GM20000 (cell line): ENCODE data around the gene PTPRM.

Source experiments
- DNase-seq: peaks from one replicate; pipeline ENCODE4 v3.0.0; 2012; ENCODE audit warnings: low spot score
- TF ChIP-seq, protein P1 (sequence below): IDR thresholded peaks from 2 replicates; pipeline ENCODE4 v1.5.1; 2012; ENCODE audit warnings: mild to moderate bottlenecking, control low read depth; ENCODE audit errors: extremely low read depth, missing control alignments

Gene PTPRM

GRCh38 chr18:8411492-8411891 lies 844.4 kb downstream of the PTPRM start:
- DNase-seq: no peak
- TF ChIP-seq, protein P1, sequence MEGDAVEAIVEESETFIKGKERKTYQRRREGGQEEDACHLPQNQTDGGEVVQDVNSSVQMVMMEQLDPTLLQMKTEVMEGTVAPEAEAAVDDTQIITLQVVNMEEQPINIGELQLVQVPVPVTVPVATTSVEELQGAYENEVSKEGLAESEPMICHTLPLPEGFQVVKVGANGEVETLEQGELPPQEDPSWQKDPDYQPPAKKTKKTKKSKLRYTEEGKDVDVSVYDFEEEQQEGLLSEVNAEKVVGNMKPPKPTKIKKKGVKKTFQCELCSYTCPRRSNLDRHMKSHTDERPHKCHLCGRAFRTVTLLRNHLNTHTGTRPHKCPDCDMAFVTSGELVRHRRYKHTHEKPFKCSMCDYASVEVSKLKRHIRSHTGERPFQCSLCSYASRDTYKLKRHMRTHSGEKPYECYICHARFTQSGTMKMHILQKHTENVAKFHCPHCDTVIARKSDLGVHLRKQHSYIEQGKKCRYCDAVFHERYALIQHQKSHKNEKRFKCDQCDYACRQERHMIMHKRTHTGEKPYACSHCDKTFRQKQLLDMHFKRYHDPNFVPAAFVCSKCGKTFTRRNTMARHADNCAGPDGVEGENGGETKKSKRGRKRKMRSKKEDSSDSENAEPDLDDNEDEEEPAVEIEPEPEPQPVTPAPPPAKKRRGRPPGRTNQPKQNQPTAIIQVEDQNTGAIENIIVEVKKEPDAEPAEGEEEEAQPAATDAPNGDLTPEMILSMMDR: no peak

DNA sequence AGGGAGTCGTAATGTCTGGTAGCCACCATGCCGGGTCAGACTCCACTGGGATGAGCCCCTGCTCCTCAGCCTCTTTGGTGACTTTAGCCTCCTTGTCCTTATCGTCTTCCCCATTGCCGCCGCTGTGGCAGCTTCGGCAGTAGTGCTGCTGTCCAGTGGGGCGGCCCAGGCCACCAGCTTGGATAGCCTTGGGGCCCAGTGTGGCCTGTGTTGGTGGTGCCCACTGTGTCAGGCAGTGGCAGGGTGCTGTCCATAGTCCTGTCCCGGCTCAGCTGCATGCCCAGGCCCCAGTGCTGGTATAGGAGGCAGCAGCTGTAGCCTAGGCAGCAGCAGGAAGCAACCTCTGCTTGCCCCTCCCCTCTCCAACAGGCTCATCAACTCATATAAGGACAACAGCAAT lies 845.0 kb downstream of the PTPRM start:
- no peak for DNase-seq
- TF ChIP-seq, protein P1: no peak

GRCh38 chr18:8413189-8413588 lies 846.1 kb downstream of the PTPRM start:
- DNase-seq: no peak
- TF ChIP-seq, protein P1: no peak

- DNase-seq: no peak
- TF ChIP-seq, protein P1: no peak
These were observed 846.6 kb downstream of the PTPRM start for GRCh38 chr18:8413751-8414150.

DNA sequence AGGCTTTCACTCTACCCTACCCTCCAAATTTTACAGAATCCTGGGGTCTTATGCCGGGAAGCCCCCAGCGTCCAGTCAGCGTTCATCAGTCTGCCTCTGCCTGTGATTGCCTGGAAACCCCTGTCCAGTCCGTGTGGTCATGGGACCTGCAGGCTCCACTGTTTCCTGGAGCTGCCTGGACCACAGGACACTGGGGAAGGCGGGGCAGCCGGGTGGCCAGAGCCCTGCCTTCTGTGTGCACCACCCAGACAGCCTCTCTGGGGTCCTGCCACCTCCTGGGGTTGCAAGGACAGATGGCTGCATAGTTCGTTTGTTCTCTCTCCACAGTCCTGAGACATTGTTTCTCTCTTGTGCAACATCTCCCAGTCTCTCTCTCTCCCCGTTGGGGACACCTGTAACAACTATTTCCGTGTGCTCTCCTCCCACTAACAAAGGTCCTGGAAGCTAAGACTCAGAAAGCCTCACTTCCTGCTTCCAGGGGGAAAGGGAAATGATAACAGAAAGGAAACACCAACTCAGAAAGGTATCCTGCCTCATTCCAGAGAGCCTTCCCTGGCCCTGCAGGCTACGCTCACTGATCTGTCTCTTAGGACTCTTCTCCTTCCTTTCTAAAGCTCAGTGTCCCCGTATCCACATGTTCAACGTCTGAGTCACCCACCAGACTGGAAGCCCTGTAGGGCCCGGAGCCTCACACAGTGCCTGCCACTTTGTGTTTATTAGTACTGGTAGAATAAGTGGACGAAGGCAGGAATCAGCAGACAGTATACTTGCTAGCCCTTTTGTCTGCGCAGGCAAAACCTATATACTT lies 849.3 kb downstream of the PTPRM start:
- TF ChIP-seq, protein P1: no peak
- DNase-seq: no peak

- TF ChIP-seq, protein P1: no peak
- DNase-seq: no peak
These were observed 855.3 kb downstream of the PTPRM start for GRCh38 chr18:8422391-8422790.

- DNase-seq: no peak
- TF ChIP-seq, protein P1: no peak
These were observed 856.0 kb downstream of the PTPRM start for GRCh38 chr18:8423051-8423557.
